Activated CD8-positive, alpha-beta memory T cell treated with anti-CD3 and anti-CD28 coated beads for 1 hour (primary cell): ENCODE measurements around the gene COLGALT1.
"Not testable (repeated sequence)": the region's sequence is repeated elsewhere in the genome, so short reads cannot be mapped to it uniquely, and the experiment has no call there.

Source experiments
- DNase-seq, 2 donors: peaks; one replicate each; pipeline ENCODE4 v3.0.0-alpha.2; 2020; ENCODE audit warnings: low read depth in 1 of 2; ENCODE audit errors: extremely low read depth in 1 of 2

The COLGALT1 gene

DNA sequence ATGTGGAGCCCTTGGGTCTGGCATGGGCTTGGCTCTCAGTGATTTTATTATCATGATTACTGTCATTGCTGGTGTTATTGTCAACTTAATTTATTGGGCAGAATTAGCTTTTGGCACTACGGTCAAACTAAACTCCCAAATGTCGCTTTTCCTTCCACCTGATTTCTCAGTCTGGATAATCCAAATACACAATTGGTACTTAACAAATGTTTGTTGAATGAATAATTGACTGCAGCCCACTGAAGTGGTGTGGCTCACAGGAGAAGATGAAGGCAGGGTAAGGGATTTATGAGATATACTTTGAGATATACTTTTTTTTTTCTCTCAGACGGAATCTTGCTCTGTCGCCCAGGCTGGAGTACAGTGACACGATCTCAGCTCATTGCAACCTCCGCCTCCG lies 1.5 kb downstream of the COLGALT1 start:
- no peak for DNase-seq

DNA sequence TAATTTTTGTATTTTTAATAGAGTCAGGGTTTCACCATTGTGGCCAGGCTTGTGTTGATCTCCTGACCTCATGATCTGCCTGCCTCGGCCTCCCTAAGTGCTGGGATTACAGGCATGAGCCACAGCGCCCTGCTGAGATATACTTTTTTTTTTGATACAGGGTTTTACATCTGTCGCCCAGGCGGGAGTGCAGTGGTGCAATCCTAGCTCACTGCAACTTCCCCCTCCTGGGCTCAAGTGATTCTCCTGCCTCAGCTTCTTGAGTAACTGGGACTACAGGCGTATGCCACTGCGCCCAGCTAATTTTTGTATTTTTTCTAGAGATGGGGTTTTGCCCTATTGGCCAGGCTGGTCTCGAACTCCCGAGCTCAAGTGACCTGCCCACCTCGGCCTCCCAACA lies 2.0 kb downstream of the COLGALT1 start:
- DNase-seq: no peak

DNA sequence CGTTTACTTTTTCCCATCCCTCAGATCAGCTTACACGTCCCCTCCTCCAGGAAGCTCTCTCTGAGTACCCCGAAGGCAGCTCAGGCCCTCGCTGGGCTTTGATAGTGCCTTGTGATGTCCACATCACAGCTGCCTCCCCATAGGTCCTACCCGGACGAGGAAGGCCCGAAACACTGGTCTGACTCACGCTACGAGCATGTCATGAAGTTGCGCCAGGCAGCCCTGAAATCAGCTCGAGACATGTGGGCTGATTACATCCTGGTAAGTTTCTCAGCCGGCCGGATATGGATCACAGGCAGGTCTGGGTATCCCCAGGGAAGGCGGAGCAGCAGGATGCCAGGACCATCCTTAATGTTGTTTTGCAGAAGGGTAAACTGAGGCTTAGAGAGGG lies 4.8 kb downstream of the COLGALT1 start:
- no peak for DNase-seq

DNA sequence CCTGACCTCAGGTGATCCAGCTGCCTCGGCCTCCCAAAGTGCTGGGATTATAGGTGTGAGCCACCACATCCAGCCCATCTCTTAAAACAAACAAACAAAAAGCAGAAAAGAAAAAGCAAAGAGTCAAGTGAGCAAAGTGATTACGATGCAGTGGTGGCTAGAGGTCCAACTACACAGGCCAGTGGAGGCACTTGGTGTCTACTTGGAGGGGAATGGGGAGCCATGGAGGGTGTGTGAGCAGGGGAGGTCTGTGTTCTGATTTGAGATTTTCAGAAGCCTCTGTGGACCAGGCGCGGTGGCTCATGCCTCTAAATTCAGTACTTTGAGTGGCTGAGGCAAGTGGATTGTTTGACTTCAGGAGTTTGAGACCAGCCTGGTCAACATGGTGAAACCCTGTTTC lies 6.6 kb downstream of the COLGALT1 start:
- DNase-seq: no peak

DNA sequence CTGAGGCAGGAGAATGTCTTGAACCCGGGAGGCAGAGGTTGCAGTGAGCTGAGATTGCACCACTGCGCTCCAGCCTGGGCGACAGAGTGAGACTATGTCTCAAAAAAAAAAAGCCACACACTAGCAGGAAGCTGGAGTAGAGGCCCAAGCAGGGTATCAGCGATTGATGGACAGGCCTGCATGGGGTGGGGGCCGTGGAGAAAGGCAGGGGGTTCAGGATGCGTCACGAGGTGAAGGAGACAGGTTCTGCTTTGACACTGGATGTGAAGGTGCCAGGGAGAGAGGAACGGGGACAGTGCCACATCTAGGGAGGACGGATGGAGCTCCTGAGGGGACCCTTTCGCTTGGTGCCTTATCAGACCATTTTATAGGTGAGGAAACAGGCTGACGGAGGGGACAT lies 7.1 kb downstream of the COLGALT1 start:
- DNase-seq: no peak

DNA sequence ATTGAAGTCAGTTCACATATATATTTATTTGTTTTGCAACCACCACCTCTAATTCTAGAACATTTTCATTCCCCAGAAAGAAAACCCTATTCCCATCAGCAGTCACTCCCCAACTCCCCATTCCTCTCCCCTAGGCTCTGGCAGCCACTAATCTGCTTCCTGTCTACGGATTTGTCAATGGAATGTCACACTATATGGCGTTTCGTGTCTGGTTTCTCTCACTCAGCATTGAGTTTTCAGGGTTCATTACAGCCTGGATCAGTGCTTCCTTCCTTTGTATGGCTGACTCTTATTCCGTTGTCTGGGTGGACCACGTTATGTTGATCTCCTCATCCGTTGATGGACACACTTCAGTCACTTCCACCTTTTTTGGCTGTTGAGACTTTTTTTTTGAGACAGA lies 9.3 kb downstream of the COLGALT1 start:
- DNase-seq: no peak

DNA sequence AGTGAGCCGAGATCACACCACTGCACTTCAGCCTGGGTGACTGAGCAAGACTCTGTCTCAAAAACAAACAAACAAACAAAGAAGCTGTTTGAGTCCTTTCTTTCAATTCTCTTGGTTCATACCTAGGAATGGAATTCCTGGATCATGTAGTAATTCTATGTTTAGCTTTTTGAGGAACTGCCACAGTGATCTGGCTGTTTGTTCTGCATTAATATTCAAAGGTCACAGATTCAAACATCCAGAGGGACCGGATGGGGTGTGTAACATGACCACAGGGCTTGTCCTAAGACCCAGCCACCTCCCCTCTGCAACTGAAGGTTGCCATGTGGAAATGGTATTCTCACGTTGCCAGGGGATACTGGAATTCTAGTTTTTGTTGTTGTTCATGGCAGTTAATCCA lies 10.2 kb downstream of the COLGALT1 start:
- no peak for DNase-seq

DNA sequence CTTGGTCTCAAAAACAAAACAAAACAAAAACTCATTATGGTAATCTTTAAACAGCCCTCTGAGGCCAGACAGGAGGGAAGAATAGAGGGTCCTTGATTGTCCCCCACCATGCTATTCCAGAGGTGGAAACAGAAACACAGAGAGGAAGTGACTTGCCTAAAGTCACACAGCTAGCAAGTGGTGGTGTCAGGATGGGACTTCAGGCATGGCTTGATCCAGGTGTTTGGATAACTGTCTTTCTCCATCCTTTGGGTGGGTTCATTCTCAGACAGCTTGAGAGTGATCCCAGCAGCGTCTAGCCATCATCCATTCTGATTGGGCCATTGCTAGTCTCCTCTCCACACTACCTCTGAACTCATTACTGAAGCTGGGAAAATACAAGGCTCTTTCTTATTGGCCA lies 12.5 kb downstream of the COLGALT1 start:
- DNase-seq: no peak

DNA sequence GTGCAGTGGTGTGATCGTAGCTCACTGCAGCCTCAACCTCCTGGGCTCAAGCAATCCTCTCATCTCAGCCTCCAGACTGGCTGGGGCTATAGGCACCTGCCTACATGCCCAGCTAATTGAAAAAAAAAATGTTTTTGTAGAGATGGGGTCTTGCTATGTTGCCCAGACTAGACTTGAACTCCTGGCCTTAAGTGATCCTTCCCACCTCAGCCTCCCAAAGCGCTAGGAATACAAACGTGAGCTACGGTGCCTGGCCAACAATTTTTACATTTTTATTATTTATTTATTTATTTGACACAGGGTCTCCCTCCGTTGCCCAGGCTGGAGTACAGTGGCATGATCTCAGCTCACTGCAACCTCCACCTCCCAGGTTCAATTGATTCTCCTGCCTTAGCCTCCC lies 14.8 kb downstream of the COLGALT1 start:
- not testable (repeated sequence) for DNase-seq

DNA sequence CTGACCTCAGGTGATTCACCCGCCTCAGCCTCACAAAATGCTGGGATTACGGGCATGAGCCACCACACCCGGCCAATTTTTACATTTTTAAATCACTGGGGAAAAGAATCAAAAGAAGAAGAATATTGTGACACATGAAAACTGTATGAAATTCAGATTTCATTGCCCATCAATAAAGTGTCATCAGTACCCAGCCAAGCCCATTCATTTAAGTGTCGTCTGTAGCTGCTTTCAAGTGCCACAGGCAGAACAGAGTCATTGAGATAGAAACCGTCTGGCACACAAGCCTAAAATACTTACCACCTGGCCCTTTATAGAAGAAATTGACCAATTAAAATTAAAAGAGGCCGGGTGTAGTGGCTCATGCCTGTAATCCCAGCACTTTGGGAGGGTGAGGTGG lies 15.3 kb downstream of the COLGALT1 start:
- no peak for DNase-seq

DNA sequence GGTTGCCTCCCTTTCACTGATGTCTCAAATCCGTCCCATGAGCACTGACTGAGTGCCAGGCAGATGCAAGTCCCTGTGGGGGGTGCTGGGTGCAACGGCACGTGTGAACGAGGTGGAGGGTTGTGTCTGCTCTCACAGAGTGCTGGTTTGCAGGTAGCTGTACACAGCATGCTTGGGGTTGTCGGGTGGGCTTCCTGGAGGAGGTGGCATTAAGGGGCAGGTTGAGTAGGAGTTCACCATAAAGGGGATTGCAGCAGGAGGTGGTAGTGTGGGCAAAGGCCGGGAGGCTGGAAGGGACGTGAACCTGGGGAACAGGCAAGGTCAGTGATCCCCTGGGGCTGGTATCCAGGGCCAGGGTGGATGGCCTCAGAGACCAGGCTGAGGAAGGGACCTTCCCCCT lies 17.2 kb downstream of the COLGALT1 start:
- no peak for DNase-seq

DNA sequence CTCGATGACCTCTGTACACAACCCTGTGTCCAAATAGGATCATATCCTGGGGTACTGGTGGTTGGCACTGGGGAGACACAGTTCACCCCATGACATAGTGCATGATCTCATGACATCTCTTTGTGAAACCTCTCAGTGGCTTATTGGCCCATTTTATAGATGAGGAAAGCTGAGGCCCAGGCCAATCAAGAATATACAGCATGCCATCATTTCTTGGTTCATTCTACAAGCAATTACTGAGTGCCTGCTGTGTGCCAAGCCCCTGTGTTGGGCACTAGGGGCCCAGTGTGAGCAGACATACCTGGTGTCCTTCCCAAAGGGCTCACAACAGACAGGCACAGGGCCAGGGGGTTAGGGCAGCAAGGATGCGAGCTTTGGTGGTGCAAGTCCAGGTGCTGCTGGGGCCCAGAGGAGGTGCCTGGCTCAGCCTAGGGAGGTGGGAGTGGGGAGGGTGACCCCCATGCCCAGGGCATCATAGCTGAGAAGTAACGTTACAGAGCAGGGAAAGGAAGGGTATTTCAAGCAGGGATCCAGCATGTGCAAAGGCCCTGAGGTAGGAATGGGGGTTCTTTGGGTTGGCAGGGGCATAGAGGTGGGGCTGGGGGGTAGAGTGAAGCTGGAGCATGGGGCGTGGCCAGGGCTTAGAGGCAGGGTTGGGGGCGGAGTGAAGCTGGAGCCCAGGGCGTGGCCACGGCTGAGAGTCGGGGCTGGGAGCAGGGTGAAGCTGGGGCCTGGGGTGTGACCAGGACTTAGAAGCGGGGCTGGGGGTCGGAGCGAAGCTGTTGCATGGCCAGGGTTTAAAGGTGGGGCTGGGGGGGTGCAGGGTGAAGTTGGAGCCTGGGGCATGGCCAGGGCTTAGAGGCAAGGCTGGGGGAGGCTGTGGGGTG lies 20.7 kb downstream of the COLGALT1 start:
- no peak for DNase-seq

DNA sequence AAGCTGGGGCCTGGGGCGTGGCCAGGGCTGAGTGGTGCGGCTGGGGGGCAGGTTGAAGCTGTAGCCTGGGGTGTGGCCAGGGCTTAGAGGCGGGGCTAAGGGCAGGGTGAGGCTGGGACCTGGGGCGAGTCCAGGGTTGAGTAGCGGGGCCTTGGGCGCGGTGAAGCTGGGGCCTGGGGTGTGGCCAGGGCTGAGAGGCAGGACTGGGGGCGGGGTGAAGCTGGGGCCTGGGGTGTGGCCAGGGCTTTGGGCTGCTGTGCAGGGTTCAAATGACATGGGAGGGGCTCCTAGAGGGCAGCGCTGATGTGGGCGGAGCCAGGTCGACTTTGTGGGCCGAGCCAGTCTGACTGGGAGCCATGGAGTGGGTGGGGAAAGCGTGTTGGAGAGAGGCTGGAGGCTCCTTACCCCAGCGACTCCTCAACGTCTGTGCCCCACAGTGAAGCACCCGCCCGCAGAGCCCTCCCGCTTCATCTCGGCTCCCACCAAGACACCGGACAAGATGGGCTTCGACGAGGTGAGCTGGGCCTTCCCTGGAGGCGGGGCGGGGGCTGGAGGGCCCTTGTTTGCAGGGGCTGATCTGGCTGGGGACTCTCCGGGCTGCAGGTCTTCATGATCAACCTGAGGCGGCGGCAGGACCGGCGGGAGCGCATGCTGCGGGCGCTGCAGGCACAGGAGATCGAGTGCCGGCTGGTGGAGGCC lies 21.5 kb downstream of the COLGALT1 start:
- DNase-seq: no peak

DNA sequence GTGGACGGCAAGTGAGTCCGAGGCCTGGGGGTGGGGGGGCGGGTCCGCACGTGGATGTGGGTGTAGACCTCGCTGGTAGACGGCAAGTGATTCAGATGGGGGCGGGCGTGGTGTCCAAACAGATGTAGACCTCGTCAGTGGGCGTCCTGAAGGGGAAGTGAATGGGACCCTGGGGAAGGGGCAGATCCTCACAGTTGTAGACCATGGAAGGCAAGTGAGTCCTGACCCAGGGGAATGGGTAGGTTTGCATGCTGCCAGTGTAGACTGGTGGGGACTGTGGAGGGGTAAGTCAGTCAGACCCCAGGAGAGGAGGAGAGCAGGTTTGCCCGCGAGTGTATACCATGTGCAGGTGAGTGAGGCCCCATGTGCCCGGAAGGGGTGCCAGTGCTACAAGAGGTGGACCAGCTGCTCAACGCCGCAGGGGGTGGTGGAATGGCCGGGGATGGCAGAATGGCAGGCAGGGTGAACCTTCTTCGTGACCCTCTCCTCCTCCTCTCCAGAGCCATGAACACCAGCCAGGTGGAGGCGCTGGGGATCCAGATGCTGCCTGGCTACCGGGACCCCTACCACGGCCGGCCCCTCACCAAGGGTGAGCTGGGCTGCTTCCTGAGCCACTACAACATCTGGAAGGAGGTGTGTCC lies 22.1 kb downstream of the COLGALT1 start:
- DNase-seq: no peak

DNA sequence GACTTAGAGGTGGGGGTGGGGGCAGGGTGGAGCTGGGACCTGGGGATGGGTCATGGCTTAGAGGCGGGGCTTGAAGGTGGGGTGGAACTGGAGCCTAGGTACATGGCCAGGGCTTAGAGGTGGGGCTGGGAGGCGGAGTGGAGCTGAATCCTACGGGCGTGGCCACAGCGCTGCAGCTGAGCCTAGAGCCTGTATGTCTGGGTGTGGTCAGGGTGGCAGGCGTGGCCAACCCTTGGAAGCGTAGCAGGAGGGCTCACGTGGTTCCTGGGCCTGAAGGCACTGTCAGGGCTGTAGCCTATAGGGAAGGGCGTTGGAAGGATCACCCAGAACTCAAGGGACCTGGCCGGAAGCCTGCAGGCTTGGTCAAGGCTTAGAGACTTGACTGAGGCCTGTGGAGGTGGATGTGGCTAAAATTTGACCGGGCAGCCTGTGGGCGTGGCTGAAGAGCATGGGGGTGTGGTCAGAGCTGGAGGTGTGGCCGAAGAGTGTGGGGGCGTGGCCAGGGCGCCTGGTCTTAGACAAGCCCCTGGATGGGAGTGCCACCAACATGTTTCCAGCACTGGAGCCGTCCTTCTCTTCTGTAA lies 24.3 kb downstream of the COLGALT1 start:
- no peak for DNase-seq

DNA sequence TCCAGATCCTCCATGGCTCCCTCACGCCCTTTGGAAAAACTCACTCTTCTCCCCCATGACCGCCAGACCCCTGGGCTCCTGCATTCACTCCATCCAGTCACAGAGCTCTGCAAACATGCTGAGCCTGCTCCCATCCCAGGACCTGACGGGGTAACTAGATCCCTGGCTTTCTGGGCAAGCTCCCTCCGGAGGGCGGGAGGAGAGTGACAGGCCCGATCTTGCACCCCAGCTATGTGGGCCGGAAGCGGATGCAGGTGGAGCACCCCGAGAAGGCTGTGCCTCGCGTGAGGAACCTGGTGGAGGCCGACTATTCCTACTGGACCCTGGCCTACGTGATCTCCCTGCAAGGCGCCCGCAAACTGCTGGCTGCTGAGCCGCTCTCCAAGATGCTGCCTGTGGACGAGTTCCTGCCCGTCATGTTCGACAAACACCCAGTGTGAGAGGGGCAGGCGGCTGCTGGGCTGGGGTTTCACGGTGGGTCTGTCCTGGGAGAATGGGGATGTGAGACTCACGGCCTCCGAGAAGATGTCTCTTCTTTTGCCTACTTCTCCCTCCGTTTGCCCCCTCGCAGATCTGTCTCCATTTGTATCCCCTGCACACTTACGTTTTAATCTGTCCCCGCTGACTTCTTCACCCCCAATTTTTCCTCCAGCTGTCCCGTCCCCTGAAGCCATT lies 25.2 kb downstream of the COLGALT1 start:
- no peak for DNase-seq

DNA sequence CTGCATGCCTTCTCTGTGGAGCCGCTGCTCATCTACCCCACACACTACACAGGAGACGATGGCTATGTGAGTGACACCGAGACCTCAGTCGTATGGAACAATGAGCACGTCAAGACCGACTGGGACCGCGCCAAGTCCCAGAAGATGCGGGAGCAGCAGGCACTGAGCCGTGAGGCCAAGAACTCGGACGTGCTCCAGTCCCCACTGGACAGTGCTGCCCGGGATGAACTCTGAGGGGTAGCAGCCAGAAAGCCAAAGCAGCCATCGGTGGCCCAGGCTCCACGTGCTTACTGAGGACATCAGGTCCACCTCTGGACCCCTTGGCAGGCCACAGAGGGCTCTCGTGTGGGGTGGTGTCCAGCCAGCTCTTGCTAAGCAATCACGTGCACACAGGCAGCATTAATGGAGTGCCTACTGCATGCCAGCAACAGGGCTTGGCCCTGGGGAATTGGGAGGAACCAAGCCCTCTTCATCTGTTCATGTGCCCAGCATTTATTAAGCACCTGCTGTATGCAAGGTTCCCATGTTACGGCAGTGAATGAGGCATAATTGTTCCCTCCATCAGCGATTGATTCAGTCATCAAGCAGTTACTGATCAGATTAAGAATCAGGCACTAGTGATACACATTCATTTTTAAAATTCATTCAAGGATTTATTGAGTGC lies 25.9 kb downstream of the COLGALT1 start:
- DNase-seq: no peak

DNA sequence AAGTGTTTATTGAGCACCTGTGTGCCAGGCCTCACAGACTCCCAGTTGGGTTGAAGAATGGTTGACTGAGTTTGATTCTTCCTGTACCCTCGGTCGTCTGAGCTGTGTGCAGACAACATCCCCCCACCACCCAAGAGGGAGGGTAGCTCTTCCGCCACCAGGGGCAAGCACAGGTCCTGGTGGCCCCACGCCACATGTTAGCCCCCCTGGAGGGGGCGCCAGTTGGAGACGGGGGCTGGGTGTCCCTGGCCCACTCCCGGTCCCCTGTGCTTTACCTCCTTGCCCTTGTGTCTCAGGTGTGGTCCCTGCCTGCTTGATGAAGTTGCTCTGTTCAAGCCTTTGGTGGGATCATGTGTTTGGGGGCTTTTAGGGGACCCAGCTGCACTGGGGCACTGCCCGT lies 27.2 kb downstream of the COLGALT1 start:
- DNase-seq: no peak

DNA sequence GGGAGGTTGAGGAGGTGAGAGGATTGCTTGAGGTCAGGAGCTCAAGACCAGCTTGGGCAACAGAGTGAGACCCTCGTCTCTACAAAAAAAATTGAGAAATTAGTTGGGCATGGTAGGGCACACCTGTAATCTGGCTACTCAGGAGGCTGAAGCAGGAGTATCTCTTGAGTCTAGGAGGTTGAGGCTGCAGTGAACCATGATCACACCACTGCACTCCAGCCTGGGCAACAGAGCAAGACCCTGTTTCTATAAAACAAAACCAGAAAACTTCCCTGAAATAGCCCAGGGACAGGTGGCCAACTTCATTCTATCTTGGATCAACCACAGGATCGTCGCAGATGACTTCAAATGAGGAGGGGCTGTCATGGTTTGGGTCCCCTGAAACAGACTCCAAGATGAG lies 28.7 kb downstream of the COLGALT1 start:
- no peak for DNase-seq

DNA sequence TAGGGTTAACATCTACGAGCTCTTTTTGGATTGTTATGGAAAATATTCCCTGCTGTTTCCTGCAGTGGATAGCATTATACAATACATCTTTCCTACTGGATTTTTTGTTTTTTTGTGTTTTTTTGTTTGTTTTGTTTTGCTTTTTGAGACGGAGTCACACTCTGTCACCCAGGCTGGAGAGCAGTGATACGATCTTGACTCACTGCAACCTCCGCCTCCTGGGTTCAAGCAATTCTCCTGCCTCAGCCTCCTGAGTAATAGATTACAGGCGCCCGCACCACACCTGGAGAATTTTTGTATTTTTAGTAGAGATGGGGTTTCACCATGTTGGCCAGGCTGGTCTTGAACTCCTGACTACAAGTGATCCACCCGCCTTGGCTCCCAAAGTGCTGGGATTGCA lies 29.9 kb downstream of the COLGALT1 start:
- not testable (repeated sequence) for DNase-seq
